Progenitor cell of endocrine pancreas (in vitro differentiated cells): ENCODE data around the gene SMU1. TPM values are rescaled to one million over a fixed set of nuclear protein-coding genes. Genes with fewer than 3 reads are reported as not detected.

Experiments used
- DNase-seq: peaks from one replicate; pipeline ENCODE4 v3.0.0; 2021; ENCODE audit warnings: low spot score; ENCODE audit not compliant: unreplicated experiment
- H3K27ac Mint-ChIP-seq: 2 replicates; pipeline ENCODE4 v1.8.0; 2021; ENCODE audit warnings: mild to moderate bottlenecking, moderate library complexity, mixed read lengths
- H3K27me3 Mint-ChIP-seq: 2 replicates; pipeline ENCODE4 v1.8.0; 2021; ENCODE audit warnings: mixed read lengths
- H3K36me3 Mint-ChIP-seq: 2 replicates; pipeline ENCODE4 v1.8.0; 2022; ENCODE audit warnings: mixed read lengths; ENCODE audit not compliant: insufficient read depth
- H3K4me1 Mint-ChIP-seq: 2 replicates; pipeline ENCODE4 v1.8.0; 2021; ENCODE audit warnings: low read depth, mixed read lengths
- H3K4me3 Mint-ChIP-seq: 2 replicates; pipeline ENCODE4 v1.8.0; 2021; ENCODE audit warnings: low read depth, mild to moderate bottlenecking, moderate library complexity, mixed read lengths
- H3K9me3 Mint-ChIP-seq: 2 replicates; pipeline ENCODE4 v1.8.0; 2021; ENCODE audit warnings: low read depth, mixed read lengths
- CTCF ChIP-seq: fragments of 200-600 bp; sonication (generic); IDR thresholded peaks from one replicate; pipeline ENCODE4 v1.5.0; 2021; ENCODE audit warnings: antibody characterized with exemption, mild to moderate bottlenecking; ENCODE audit not compliant: unreplicated experiment
- total RNA-seq: library from RNA; stranded (reverse); gene quantifications from 2 replicates; pipeline ENCODE4 v1.2.1, GENCODE V29; 2021

Gene SMU1
- total RNA-seq, 1 donor from 2014 or later, result 25.2 TPM

GRCh38 chr9:33065157-33066076 lies 11.1 kb downstream of the SMU1 start:
- no peak overlapping the region for H3K27ac Mint-ChIP-seq
- DNase-seq, result no peak
- H3K4me3 Mint-ChIP-seq, result no peak overlapping the region
- no peaks in the 10 kb centered on the region for H3K4me1 Mint-ChIP-seq
- no peak for TF ChIP-seq CTCF
- no peaks in the 10 kb centered on the region for H3K9me3 Mint-ChIP-seq
- H3K27me3 Mint-ChIP-seq, result no peaks in the 10 kb centered on the region
- peaks cover 22% of the 10 kb centered on the region for H3K36me3 Mint-ChIP-seq

- Mint-ChIP-seq H3K27me3 (no peaks in the 10 kb centered on the region), H3K36me3 (peaks cover 15% of the 10 kb centered on the region), H3K4me3 (no peak overlapping the region), H3K27ac (no peak overlapping the region), H3K4me1 (no peaks in the 10 kb centered on the region), H3K9me3 (no peaks in the 10 kb centered on the region)
- TF ChIP-seq CTCF, result no peak
- DNase-seq, result no peak
These were observed 25.3 kb downstream of the SMU1 start for GRCh38 chr9:33051144-33051543.

- H3K36me3 Mint-ChIP-seq, result peaks cover 18% of the 10 kb centered on the region
- no peak for TF ChIP-seq CTCF
- peaks cover 2% of the 10 kb centered on the region for H3K4me1 Mint-ChIP-seq
- H3K27ac Mint-ChIP-seq, result no peak overlapping the region
- no peak for DNase-seq
- H3K27me3 Mint-ChIP-seq, result no peaks in the 10 kb centered on the region
- no peak overlapping the region for H3K4me3 Mint-ChIP-seq
- H3K9me3 Mint-ChIP-seq, result no peaks in the 10 kb centered on the region
These were observed 26.7 kb downstream of the SMU1 start for GRCh38 chr9:33049680-33050361.

- peak overlapping the region; percentile 67 for H3K27ac Mint-ChIP-seq
- no peak overlapping the region for H3K4me3 Mint-ChIP-seq
- no peaks in the 10 kb centered on the region for H3K27me3 Mint-ChIP-seq
- DNase-seq, result no peak
- H3K4me1 Mint-ChIP-seq, result peaks cover 7% of the 10 kb centered on the region
- H3K9me3 Mint-ChIP-seq, result no peaks in the 10 kb centered on the region
- peaks cover 18% of the 10 kb centered on the region for H3K36me3 Mint-ChIP-seq
- no peak for TF ChIP-seq CTCF
These were observed 28.4 kb downstream of the SMU1 start for GRCh38 chr9:33048054-33048465.

GRCh38 chr9:33046061-33046460 lies 30.4 kb downstream of the SMU1 start:
- TF ChIP-seq CTCF, result no peak
- Mint-ChIP-seq H3K4me1 (peaks cover 10% of the 10 kb centered on the region), H3K27ac (no peak overlapping the region), H3K4me3 (no peak overlapping the region), H3K36me3 (peaks cover 14% of the 10 kb centered on the region), H3K27me3 (no peaks in the 10 kb centered on the region), H3K9me3 (no peaks in the 10 kb centered on the region)
- DNase-seq, result no peak
